ENCODE measurements around the gene MED22.

The MED22 gene

DNA sequence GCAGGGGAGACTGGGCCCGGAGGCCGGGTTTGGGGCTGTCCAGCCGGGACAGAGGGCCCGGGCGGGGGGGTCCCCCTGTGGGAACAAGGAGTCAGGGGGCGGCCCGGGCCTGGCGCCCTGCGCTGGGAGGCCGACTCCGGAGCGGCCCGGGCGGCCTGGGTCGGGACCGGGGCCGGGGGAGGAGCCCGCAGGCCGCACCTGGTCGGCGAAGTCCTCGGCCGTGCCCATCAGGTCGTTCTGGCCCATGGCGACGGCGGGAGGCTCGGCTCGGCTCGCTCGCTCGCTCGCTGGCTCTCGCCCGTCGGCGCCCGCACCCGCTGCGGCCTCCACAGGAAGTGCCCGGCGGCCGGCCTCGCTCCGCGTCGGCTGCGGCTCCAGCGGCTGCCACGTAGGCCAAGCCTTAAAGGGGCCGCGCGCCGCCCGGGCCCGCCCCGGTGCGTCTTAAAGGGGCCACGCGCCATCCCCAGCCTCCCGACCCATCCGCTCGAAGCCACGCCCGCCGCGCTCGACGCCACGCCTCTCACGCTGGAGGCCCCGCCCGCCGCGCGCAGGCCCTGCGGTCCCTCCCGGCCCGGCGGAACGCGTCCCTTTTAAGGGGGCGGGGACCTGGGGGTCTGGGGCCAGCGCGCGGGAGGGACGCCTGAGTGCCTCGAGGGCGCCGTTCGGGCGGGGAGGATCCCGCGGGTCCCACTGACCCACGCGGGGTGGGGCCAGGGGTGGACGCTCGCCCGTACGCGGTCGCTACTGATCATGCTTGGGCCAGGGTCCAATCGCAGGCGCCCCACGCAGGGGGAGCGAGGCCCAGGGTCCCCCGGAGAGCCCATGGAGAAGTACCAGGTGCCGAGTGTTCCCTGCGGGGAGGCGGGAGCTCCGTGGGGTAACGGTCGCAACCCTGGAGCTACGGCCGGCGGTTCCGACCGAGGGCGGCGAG lies 28.1 kb upstream of the MED22 start, which contains the start of the genes STKLD1 and SURF4:
Gene STKLD1, plus strand, starts transcription at position 643 of the 931 bp plus-strand sequence. Its CDS starts 108 bp downstream, at position 751.
Gene SURF4, minus strand, starts transcription at position 337 of the 931 bp plus-strand sequence. Its CDS starts 91 bp downstream, at position 246.
- DNase-seq (ENCODE audit: low read depth): peak; percentile 93

DNA sequence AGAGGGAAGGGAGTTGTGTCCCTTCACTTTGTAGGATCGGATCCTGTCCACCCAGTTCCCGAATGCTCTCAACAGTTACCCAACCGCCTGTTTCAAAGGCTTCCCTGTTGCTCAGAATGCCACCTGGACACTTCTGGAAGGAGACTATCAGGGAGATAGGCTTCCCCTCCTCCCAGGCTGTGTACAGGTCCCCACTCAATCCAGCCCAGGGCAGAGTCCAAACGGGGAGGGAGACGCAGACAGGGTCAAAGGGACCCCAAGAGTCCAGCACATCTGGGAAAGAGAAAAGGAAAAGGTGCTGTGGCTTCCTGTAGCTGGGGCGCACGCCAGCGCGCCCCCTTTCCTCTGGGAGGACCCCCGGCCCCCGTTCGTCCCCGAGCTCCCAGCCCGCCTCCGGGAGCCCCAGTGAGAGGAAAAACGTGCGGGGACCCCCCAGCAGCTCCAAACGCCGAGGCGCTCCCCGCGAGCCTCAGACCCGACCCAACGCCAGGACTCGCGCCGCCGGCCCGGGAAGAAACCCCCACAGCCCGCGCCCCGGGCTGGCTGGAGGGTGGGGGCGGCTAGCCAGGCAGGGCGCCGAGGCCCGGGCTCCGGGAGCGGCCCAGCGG lies 27.3 kb upstream of the MED22 start:
- DNase-seq (ENCODE audit: low read depth): no peak

DNA sequence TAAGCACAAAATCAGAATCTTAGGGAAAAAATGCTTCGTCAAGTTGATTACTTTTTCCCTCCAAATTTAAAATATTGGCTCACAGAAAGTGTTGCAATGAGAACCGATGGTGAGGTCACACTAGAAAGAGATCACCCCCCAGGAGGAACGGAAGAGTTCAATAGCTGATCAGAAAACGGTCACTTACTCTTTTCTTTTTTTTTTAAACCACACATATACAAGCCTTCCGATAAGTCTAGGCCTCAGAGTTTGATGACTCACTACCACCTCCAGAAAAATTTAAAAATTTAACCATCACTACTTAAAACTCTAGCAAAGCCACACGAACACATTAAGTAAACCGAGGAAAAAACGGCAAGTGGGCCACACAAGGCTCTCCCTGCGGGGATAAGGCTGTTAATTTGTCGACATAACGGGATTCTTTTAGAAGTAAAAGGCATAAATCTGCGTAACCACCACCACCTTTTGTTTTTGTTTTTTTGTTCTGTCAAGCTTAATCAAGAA lies 26.7 kb upstream of the MED22 start:
- DNase-seq (ENCODE audit: low read depth): no peak

DNA sequence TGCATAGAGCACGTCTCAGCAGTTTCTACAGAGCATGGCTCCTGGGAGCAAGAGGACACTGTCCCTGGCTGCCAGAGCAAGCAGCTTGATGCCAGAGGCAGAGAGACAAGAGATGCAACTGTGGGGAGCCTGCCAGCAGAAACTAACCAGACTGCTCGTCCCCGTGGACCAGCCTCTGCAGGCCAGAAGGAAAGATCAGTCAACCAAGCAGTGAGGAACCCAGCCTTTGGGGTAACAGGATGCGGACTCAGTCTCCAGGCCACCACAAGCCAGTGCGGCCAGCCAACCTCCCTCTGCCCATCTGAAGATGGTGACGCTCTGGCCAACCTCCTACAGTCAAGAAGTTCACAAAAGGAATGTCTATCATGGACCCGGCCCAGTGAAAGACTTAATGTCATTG lies 24.2 kb upstream of the MED22 start:
- DNase-seq (ENCODE audit: low read depth): no peak

- no peak for DNase-seq (ENCODE audit: low read depth)
These were observed 23.4 kb upstream of the MED22 start for GRCh38 chr9:133371261-133371711.

- no peak for DNase-seq (ENCODE audit: low read depth)
These were observed 22.8 kb upstream of the MED22 start for GRCh38 chr9:133370685-133371084.

GRCh38 chr9:133369933-133370332 lies 22.0 kb upstream of the MED22 start:
- DNase-seq (ENCODE audit: low read depth): no peak

DNA sequence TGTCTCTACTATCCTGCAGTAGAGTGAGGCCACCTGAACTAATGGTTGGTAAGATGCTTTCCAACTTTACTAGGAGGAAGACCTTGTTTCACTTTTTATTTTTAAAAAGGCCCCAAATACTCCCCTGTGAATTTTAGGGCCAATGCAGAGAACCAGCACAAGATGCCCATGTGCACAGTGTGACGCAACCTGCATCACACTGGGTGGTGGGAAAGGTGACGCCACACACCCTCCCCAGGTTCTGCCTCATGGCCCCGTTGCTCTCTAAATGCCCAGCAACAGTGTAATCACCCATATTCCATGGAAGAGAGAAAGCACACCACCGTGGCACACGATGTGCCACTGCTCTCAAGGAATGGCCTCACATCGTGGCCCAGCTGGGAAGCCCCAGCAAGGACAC lies 21.5 kb upstream of the MED22 start:
- DNase-seq (ENCODE audit: low read depth): no peak

DNA sequence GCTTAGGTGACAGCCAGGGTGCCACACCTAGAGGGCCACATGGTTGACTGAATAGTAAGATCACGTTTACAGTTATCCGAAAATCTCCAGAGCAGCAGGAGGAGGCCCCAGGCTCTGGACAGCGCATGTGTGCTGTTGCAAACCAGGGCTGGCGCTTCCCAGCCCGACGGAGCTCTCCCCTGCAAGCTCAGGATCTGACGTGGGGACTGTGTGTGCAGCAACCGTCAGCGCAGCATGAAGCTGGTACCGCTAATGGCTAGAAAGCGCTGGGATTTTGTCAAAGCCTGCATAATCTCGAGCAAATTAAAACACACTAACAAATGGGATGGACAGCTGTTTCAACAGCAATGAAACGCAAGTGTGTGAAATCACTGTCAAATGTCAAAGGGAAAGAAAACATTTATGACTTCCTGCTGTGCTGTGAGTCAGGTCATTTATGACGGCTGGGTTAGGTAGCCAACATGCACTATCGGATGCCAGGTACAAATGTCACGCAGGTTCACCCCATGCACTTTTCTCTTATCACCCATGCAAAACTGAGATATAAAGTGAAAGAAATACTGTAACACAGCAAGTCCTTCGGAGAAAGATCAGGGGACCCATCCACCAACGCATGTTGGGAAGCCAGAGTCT lies 20.4 kb upstream of the MED22 start:
- no peak for DNase-seq (ENCODE audit: low read depth)

DNA sequence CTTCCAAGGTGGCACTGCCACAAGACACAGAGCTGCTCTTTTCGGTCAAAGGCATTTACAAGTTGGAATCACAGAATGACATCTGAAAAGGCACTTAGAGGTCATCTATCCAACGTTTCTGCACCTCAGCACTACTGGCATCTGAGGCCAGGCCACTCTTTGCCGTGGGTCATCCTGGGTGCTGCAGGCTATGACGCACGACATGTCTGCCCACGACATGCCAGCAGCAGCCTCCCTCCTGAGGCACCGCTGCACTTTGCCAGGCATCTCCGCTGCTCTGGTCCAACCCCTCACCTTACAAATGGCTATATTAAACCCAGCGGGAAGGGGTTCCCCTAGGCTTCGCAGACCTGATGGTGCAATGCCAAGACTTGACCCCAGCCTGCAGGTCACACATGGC lies 19.8 kb upstream of the MED22 start:
- no peak for DNase-seq (ENCODE audit: low read depth)

GRCh38 chr9:133367221-133367620 lies 19.3 kb upstream of the MED22 start:
- DNase-seq (ENCODE audit: low read depth): no peak

DNA sequence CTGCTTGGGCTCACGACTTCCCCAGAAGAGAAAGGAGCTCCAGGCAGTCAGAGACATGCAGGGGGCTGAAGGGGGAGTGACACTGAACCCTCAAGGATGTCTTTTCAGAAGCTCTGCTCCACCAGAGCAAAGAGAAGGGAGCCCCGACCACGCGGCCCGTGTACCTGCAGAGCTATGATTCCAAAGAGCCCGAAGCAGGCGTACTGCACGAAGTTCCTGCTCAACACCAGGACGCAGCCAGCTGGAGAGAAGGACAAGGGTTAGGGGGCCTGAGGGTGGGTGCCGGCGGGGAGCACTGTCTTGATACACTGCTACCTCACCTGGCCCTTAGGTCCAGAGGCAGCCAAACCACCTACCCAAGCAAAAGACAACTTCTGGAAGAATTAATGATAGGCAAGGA lies 18.5 kb upstream of the MED22 start:
- no peak for DNase-seq (ENCODE audit: low read depth)

DNA sequence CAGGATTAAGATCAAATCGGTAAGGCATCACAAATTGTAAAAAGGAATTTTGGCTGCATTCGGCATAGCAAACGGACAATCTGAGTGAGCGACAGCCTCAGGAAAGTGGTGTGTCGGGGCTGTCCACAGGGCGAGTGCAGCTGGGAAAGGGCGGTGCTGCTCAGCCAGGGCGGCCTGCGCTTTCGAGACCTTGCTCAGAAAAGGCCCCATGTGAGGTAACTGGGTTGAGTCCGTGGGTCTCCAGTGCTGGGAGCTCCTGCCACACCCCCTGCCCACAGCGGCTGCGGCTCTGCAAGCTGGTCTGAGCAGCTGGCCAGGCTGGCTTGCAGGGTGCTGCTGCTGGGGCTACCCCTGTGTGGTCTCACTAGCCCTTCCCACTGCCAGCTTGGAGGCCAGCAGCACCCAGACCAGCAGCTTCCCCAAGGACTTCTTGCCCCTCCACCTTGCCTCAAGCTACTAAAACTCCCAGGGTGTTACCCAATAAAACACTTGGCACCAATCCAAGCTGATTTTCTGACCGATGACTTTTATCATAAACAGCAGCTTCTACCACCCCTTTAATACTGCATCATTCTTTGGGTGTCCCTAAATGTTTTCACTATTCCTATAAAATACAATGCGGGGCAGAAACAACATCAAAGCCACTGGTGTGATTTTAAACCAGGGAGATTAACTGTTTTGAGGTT lies 14.6 kb upstream of the MED22 start:
- no peak for DNase-seq (ENCODE audit: low read depth)

DNA sequence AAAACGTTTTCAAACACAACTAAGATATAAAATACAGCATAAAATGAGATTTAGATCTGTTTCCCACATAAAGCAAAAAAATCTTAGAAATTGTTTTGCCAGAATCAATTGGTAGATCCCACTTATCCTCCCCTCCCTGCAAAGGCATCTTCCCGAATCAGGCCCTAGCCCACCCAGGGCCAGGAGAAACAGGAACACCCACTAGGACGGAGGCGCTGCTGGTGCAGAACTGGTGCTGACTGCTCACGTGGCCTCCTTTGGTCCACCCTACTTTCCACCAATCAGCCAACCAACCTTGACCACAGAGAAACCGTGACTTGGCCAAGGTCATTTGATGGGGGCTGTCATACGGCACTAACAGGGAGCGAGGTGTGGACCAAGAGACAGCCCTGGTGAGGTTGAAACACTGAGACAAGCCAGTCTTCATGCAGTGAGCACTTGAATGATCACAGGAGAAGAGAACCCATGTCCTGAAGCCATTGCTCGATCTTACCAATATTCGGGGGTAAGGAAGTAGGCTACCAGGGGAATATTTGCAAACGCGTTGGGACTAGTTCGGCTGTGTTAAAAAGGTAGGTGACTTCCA lies 13.7 kb upstream of the MED22 start:
- DNase-seq (ENCODE audit: low read depth): no peak

DNA sequence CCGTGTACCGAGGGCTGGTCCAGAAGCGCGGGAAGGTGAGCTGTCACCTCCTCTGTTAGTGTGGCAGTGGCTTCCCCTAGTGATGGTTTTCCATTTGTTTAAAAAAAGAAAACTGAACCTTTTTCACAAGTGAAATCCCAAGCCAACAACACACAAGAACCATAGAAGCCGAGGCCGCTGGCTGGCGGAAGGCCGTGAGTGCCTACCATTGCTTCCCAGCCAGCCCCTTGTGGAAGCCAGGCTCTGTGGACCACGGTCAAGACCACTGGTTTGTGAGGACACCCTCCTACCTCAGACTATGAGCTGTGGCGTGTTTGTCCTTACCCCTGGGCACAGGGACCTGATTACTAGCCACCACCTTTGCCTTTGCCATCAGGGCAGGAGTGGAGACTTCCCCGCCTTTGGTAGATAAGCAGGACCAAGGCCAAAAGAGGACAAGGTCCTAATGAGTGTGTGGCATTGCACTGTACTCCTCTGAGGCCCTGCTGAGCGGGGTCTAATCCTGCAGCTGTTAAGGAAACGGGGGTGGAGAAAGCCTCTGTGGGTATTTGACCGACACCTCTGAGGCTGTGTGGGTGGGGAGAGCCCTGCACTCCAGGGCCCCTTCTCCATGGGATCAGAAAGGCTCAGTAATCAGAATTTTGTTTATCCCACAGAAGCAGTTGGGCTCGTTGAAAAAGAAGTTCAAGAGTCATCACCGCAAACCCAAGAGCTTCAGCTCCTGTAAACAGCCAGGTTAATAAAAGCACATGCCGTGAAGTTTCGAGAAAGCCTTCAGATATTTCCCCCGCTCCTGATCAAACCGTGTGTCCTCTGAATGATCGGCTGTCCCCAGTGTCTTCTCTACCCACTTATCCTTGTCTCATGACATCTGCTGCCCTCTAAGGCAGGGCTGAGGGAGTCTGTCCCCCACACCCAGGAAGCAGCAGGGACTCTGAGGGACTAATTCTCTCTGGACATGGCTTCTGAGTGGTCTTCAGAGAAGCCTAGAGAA lies 12.8 kb upstream of the MED22 start:
- no peak for DNase-seq (ENCODE audit: low read depth)

DNA sequence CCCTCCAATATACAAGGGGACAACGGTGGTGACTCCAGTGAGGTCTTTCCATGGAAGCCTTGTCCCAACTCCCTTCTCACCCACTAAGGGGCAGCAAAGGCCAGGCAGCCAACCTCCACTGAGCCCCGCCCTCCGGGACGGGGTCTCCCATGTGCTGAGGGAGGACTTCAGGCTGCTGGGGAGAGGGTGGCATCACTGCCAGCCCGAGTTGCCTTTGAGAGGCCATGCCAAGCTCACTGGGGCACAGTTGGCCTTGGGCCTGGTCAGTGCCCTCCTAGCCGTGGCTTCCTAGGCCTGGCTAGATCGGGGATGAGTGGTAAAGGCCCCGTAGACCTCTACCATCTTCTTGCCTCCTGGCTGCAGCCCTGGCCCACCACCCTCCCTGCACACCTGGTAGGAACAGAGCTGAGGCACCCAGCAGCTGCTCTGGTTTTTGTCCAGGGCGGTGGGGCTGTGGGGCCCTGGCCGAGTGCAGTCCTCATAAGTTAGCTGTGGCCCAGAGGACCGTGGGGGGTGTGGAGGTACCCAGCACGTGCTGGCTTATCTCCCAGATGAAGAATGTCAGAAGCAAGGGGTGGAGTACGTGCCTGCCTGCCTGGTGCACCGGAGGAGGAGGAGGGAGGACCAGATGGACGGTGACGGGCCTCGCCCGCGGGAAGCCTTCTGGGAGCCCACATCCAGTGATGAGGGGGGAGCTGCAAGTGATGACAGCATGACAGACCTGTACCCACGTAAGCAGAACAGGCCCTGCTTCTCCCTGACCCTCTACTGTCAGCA lies 11.7 kb upstream of the MED22 start:
- DNase-seq (ENCODE audit: low read depth): no peak

GRCh38 chr9:133357656-133358055 lies 9.7 kb upstream of the MED22 start:
- no peak for DNase-seq (ENCODE audit: low read depth)

GRCh38 chr9:133356391-133357091 lies 8.6 kb upstream of the MED22 start, which contains the start of the genes SURF1 and SURF2:
Gene SURF1 (minus strand): TSS chr9:133356487. CDS start chr9:133356453, 34 bp downstream.
Gene SURF2 (plus strand): TSS chr9:133356550. CDS start chr9:133356593, 43 bp downstream.
- peak; percentile 84 for DNase-seq (ENCODE audit: low read depth)
